ENCODE results near the gene MAZ.

DNA sequence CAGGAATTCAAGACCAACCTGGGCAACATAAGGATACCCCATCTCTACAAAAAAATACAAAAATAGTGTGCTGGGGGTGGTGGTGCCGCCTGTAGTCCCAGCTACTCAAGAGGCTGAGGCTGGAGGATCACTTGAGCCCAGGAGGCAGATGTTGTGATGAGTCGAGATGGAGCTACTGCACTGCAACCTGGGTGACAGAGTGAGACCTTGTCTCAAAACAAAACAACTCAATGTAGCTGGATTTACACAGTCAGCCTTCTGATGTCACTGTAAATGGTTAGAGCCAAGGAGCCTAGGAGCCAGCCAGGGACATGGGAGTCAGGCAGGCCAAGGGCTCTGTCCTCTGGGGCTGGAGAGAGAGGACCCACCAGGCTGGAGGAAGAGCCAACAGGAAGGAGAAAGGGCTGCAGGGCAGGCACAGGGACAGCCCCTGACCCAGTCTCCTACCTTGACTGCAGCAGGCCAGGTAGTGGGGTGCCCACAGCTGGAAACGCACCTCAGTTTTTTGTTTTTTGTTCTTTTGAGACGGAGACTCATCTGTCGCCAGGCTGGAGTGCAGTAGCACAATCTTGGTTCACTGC lies 48.3 kb downstream of the MAZ start:
- no peak for TF ChIP-seq POLR2AphosphoS5 (IDR thresholded peaks at IDR 0.05; ENCODE audit: low read depth, low read length)
- no peak for TF ChIP-seq POLR2A (IDR thresholded peaks at IDR 0.05; ENCODE audit: low read depth, low read length)

Measured in GM12892 (cell line).